COR-L47 (cell line): Measurements from ENCODE around the gene IMMP2L.

Experiments used
- DNase-seq: peaks from one replicate; lab custom pipeline; 2025; lab: John Stamatoyannopoulos, UW

The IMMP2L gene

DNA sequence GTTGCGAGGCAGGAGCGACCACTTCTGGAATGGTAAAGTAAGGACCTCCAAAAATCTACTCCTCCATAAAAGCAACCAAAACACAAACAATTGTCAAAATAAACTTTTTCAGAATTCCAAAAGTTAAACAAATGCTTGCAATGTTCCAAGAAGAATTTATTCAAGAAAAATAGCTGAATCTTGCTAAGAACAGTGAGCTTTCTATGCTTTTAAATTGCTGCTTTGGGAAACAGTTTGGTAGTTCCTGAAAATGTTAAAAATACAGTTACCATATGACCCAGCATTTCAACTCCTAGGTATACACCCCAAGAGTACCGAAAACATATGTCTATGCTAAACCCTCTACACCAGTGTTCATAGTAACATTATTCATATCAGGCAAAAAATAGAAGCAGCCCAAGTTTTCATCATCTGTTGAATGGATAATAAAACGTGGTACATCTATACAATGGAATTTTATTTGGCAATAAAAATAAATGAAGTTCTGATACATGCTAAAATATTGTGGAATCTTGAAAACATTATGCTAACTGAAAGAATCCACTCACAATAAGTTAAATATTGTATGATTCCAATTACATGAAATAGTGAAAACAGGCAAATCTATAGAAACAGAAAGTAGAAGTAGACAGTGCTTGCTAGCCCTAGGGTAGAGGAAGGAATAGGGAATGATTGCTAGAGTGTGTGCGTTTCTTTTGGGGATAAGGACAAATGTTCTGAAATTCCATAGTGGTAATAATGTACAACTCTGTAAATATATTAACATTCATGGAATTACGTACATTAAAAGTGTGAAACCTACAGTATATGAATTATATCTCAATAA is 414.4 kb downstream of the IMMP2L start:
- no peak for DNase-seq

DNA sequence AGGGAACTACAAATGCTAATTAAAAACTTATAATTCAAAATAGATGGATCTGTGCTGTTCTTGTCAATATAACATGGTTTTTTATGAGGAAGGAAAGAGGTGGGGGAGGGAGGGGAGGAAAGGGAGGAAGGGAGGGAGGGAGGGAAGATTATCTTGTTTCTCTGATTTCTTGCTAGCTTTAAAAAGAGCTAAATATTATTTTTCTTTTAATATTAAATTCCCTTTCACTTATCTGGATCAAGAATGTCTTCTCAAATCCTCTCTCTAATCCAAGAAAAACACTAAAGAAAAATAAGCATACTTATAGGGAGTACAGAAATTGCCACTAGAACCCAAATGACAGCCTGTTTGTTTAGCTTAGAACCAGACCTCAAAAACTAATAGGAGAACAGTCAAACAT is 416.2 kb downstream of the IMMP2L start:
- DNase-seq, result no peak

GRCh38 chr7:111145472-111145871 is 416.8 kb downstream of the IMMP2L start:
- no peak for DNase-seq

GRCh38 chr7:111140091-111140865 is 422.0 kb downstream of the IMMP2L start:
- DNase-seq, result no peak

DNA sequence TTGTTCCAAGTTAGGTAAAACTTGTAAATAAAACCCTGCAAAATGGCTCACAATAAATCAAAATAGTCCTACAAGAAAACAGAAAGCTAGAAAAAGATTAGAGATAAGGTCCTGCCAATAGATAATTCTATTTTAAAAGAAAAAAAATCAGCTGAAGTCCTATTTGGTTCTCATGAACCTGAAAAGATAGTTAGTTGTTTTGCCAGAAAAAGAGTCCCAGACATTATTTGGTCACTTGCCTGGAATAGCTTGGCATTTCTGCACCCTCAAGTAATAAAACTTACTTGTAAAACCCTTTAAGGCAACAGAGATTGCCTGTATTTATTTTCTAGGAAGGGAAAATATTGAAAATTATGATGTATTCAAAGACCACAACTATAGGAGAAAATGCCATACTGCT is 423.7 kb downstream of the IMMP2L start:
- DNase-seq, result no peak

- no peak for DNase-seq
These were observed 424.1 kb downstream of the IMMP2L start for GRCh38 chr7:111138193-111138569.

- DNase-seq, result no peak
These were observed 424.7 kb downstream of the IMMP2L start for GRCh38 chr7:111137296-111138192.

DNA sequence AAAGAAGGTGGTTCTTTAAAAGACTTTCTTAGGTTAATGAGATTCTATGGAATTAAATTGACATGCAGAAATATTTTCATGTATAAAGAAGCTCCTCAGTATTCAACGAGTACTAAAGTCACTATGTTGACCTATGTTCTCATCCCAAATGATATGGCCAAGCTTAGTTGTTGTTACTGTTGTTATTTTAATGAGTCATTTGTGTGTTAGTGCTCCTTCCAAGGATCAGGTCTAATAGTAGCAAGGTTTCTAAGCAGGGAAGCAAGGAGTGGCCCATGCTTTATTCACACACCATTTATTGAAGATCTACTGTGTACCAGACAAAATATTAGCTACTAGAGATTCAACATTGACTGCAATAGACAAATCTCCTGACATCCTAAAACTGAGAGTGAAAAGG is 429.5 kb downstream of the IMMP2L start:
- no peak for DNase-seq

DNA sequence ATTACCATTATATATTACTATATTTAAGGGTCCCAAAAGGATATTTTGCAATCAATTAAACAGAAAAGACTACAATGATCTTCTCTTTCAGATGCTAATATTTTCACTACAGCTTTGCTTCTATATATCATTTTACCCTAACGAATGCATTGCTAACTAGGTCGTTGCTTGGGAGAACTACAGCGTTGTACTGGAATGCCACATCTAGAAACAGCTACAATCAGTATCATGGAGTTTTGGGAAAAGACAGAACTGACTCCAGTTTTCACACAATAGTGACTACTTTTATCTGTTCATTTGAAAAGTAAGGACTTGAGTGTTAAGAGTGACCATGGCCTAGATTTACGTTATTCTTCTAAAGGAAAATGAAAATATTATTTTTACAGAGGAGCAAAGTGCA is 432.9 kb downstream of the IMMP2L start:
- no peak for DNase-seq

DNA sequence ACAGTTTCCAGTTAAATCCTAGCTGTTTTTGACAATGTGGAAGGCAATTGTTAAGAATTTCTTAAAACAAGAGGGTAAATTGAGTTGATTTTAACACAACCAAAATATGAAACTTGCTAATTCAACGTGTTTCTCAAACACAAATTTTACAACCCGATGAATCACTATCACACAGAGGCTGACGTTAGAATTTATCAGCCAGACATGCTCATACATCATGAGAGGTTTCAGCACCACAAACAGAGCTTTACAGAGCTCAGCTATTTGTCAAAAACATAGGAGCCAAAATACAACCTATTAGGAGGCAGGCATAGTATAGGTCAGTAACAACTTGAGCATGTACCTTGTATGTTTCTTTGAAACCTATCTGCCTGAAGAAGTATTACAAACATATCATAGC is 435.3 kb downstream of the IMMP2L start:
- no peak for DNase-seq

- no peak for DNase-seq
These were observed 446.3 kb downstream of the IMMP2L start for GRCh38 chr7:111115966-111116365.

DNA sequence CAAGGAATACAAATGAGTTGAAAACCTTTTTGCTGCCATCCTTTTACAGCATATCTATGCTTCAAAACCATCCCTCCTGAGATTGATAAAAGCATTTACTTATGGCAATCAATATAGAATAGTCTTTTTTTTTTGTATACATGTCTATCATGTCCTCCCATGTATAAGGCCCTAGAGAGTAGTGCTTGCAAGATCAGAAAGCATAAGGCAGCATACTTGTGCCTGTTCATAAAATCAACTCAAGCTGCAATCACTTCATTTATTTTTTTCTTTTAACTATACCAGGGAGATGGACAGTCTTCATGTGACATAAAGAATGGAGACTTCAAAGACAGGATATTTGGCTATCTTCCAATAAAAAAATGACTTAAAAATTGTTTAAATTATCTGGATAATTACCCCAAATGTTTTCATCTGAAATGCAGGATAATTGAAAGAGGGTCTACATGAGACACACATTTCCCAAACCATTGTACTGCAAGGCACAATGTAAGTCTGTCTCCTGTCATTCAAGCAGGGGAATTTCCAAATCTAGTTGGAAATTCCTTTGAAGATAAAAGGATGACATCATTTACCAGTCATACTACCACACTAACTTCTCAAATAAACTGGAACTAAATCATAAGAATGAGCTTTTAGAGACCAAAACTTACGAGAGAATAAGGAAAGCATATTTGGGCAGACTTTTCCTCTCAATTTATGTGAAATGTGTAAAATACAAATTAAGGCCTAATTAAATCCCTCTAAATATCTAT is 448.9 kb downstream of the IMMP2L start:
- no peak for DNase-seq

- DNase-seq, result no peak
These were observed 449.9 kb downstream of the IMMP2L start for GRCh38 chr7:111112439-111112838.

- DNase-seq, result peak; percentile 37
These were observed 453.8 kb downstream of the IMMP2L start for GRCh38 chr7:111108496-111108895.

GRCh38 chr7:111108000-111108399 is 454.3 kb downstream of the IMMP2L start:
- peak; percentile 51 for DNase-seq

GRCh38 chr7:111107579-111107978 is 454.7 kb downstream of the IMMP2L start:
- DNase-seq, result no peak

GRCh38 chr7:111105269-111105668 is 457.0 kb downstream of the IMMP2L start:
- no peak for DNase-seq

DNA sequence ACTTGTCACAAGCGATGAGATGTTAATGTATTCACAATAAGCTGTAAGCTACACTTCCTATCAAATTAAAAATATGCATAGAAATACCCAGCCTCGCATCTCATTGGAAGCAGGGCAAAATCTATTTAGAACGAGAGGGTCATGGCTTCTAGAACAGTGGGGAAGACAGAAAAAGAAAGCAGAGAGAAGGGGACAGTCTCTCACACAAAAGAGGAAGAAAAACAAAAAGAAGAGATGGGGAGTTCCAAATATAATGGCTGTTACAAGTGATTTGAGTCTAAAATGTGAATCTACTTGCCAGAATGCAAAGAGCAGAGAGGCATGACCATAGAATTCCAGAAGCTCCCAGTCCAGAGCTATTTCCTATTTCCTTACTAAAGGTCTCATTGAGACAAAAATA is 457.6 kb downstream of the IMMP2L start:
- DNase-seq, result no peak

- DNase-seq, result no peak
These were observed 458.5 kb downstream of the IMMP2L start for GRCh38 chr7:111103678-111104274.

DNA sequence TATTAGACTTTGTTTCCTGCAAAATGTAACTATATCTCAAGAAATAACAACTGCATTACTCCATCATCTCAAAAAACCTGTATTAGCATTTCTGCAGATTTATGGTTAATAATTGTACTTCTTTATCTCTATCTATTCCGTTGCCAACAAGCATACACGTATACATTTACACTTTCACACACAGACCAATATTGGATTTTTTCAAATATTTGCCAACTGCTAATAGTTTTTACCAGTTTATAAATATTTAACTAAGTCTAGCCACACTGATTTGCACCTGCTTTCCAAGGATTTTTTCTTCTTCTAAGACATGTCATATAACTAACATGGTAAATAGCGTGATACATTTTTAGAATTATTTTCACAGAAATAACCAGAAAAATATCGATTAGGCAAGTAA is 459.2 kb downstream of the IMMP2L start:
- DNase-seq, result no peak
